GM12878 (cell line): ENCODE measurements around the gene BBS10. TPM values are rescaled to one million over a fixed set of nuclear protein-coding genes. Genes with fewer than 3 reads are reported as not detected.

Experiments used
- ATAC-seq: fragments of 200-7000 bp; cut with Tn5 transposase; 3 replicates; pipeline ENCODE4 v1.9.1; 2020; ENCODE audit warnings: mild to moderate bottlenecking, moderate library complexity
- BruUV-seq: library from RNA; stranded (reverse); fragments of 400-500 nt; replicated peaks from 2 replicates; lab custom pipeline; 2021; lab: Mats Ljungman, UMichigan
- CTCF ChIA-PET: fragments of 300-600 bp; sonication (Branson Sonifier 250); formaldehyde crosslinking; extraction: SDS; loops from one replicate; lab custom pipeline; 2021; ENCODE audit warnings: inconsistent platforms; lab: Yijun Ruan, JAX
- POLR2A ChIA-PET: fragments of 350-600 bp; formaldehyde crosslinking; extraction: SDS; loops from one replicate; lab custom pipeline; 2021; ENCODE audit warnings: inconsistent platforms; lab: Charles Lee
- RAD21 ChIA-PET: fragments of 300-600 bp; sonication (Branson Sonifier 250); formaldehyde crosslinking; loops from one replicate; lab custom pipeline; 2023; ENCODE audit warnings: antibody characterized with exemption; ENCODE audit not compliant: unreplicated experiment; lab: Charles Lee
- SMC1A ChIA-PET: fragments of 300-600 bp; sonication (Branson Sonifier 250); formaldehyde crosslinking; loops from one replicate; lab custom pipeline; 2023; ENCODE audit not compliant: unreplicated experiment, uncharacterized antibody; lab: Charles Lee
- DNase-seq: peaks from one replicate; pipeline ENCODE4 v3.0.0-alpha.2; 2011; ENCODE audit warnings: low read depth, low spot score
- FAIRE-seq: peaks from 3 replicates; lab custom pipeline; 2011; peaks lifted over from hg19 to GRCh38; lab: Jason Lieb, UNC
- H2AFZ ChIP-seq: 2 replicates; pipeline ENCODE4 v1.6.0; 2011; ENCODE audit warnings: low read depth, low read length, control low read depth; ENCODE audit not compliant: control insufficient read depth
- H3K27ac ChIP-seq: 2 replicates; pipeline ENCODE4 v1.5.1; 2011; ENCODE audit warnings: control low read depth; ENCODE audit not compliant: control insufficient read depth, insufficient read depth
- H3K27me3 ChIP-seq, 2 experiments: replicated peaks in 1 of 2; 2 replicates each; pipeline versions ENCODE4 v1.6.0 to v1.6.1; 2011; ENCODE audit warnings: low read length in 1 of 2; ENCODE audit not compliant: control insufficient read depth in 2 of 2, insufficient read depth in 2 of 2
- H3K36me3 ChIP-seq, 2 experiments: 2 replicates each; pipeline ENCODE4 v1.5.1; 2011; ENCODE audit warnings: low read length in 1 of 2; ENCODE audit not compliant: control insufficient read depth in 2 of 2, insufficient read depth in 2 of 2
- H3K4me1 ChIP-seq: 2 replicates; pipeline ENCODE4 v1.6.1; 2011; ENCODE audit warnings: mild to moderate bottlenecking, low read length, moderate library complexity, mixed read lengths; ENCODE audit not compliant: control insufficient read depth, insufficient read depth
- H3K4me2 ChIP-seq: 2 replicates; pipeline ENCODE4 v1.6.0; 2011; ENCODE audit warnings: control low read depth; ENCODE audit not compliant: control insufficient read depth, insufficient read depth
- H3K4me3 ChIP-seq: fragments of 200-600 bp; sonication (generic); 2 replicates; pipeline ENCODE4 v1.5.1; 2016
- H3K79me2 ChIP-seq: 2 replicates; pipeline ENCODE4 v1.6.0; 2011; ENCODE audit warnings: low read length; ENCODE audit not compliant: control insufficient read depth, insufficient read depth
- H3K9ac ChIP-seq: 2 replicates; pipeline ENCODE4 v1.8.0; 2011; ENCODE audit warnings: low read length, control low read depth, mixed read lengths; ENCODE audit not compliant: control insufficient read depth, insufficient read depth
- H3K9me3 ChIP-seq: replicated peaks from 3 replicates; pipeline ENCODE4 v1.5.1; 2011; ENCODE audit warnings: mild to moderate bottlenecking, low read length; ENCODE audit not compliant: control insufficient read depth, insufficient read depth
- H4K20me1 ChIP-seq: 2 replicates; pipeline ENCODE4 v1.6.0; 2011; ENCODE audit not compliant: control insufficient read depth, insufficient read depth
- E4F1 ChIP-seq: fragments of 450-650 bp; IDR thresholded peaks from 2 replicates; pipeline ENCODE4 v1.6.1; 2018; ENCODE audit warnings: borderline replicate concordance, mild to moderate bottlenecking; ENCODE audit not compliant: partially characterized antibody
- GATAD2B ChIP-seq: fragments of 450-650 bp; conservative IDR thresholded peaks from 2 replicates; pipeline ENCODE4 v1.6.1; 2017; ENCODE audit warnings: low read depth, mild to moderate bottlenecking, moderate library complexity
- HDGF ChIP-seq: fragments of 450-650 bp; IDR thresholded peaks from 2 replicates; pipeline ENCODE4 v1.6.1; 2016; ENCODE audit warnings: antibody characterized with exemption
- ZNF592 ChIP-seq: fragments of 450-650 bp; IDR thresholded peaks from 2 replicates; pipeline ENCODE4 v1.6.1; 2017; ENCODE audit warnings: mild to moderate bottlenecking, moderate library complexity
- WGBS: methylation state at CpG from one replicate; pipeline ENCODE4 v1.1.6; 2016; ENCODE audit warnings: low lambda C conversion rate; ENCODE audit not compliant: insufficient replicate concordance, insufficient coverage; ENCODE audit errors: missing lambda C conversion rate; 5-methylcytosine and 5-hydroxymethylcytosine counted together
- in situ Hi-C: fragments of 300-500 bp; cut with MboI; formaldehyde crosslinking; loops from 9 replicates; pipeline ENCODE4 v1.14.3; 2018; ENCODE audit warnings: mixed read lengths
- intact Hi-C: fragments of 100-400 bp; cut with micrococcal nuclease; formaldehyde crosslinking; loops from one replicate; pipeline ENCODE4 v1.14.2; 2022; ENCODE audit not compliant: unreplicated experiment
- polyA plus RNA-seq, 11 experiments: library from polyadenylated mRNA; depleted of rRNA in 4 of 11; unstranded in 6 of 11; stranded (reverse) in 5 of 11; fragments of >200 nt; fragmentation: Nextera tagmentation in 4 of 11; fragmentation: Illumina TruSeq in 1 of 11; extraction: Ambion mirVana in 4 of 11; extraction: Trizol in 1 of 11; gene quantifications; 1 replicate in 1 of 11; 2 replicates in 10 of 11; pipeline versions ENCODE4 v1.2.1 to v1.2.3, GENCODE V29; 2011 to 2016; ENCODE audit warnings: inconsistent platforms in 2 of 11, missing spikeins in 2 of 11, low read depth in 1 of 11
- total RNA-seq, 4 experiments: library from RNA; depleted of rRNA in 3 of 4; stranded (reverse); fragments of >200 nt in 3 of 4; fragmentation: Illumina TruSeq in 1 of 4; extraction: Trizol in 1 of 4; gene quantifications; 2 replicates each; pipeline versions ENCODE4 v1.2.1 to v1.2.3, GENCODE V29; 2013 to 2021

The BBS10 gene
- total and polyA plus RNA-seq, 10 of the 15 experiments (the other 5 are each of a cell fraction or from before 2014, with no cell fraction given), result 1.2 to 9.8 (median 5.9) TPM

GRCh38 chr12:76384560-76384959 is 36.3 kb upstream of the BBS10 start (continued):
- no peak for TF ChIP-seq HDGF
- no peak for TF ChIP-seq ZNF592

GRCh38 chr12:76383988-76384387 is 35.8 kb upstream of the BBS10 start:
- H3K9ac ChIP-seq, result no peak overlapping the region
- ChIA-PET POLR2A (interaction anchor here (1.0 kb wide), 1 partner anchor 11 kb away, joined by 3 read pairs; no protein-coding TSS in a partner anchor), CTCF (no interaction called here), SMC1A (interaction anchor here (0.7 kb wide), 1 partner anchor 219 kb away, joined by 4 read pairs; no protein-coding TSS in a partner anchor), RAD21 (no interaction called here)
- no peaks in the 10 kb centered on the region for H4K20me1 ChIP-seq
- no peak overlapping the region for H3K4me3 ChIP-seq
- BruUV-seq, result no TSS peak
- TF ChIP-seq GATAD2B (no peak), E4F1 (no peak)
- in situ Hi-C loops, result no loop called here
- no peak overlapping the region for H3K27ac ChIP-seq
- FAIRE-seq (no peak), DNase-seq (no peak), ATAC-seq (no peak)
- H3K27me3 ChIP-seq, result no peaks in the 10 kb centered on the region
- H3K4me2 ChIP-seq, result no peak overlapping the region
- intact Hi-C loops, result no loop called here
- no peaks in the 10 kb centered on the region for H3K9me3 ChIP-seq
- WGBS, result 97% methylated on average over 3 of the region's 3 CpGs
- 0 out of 4 replicates have a peak, but pooled peaks cover 0 to 3% of the 10 kb centered on the region in 2 experiments for H3K36me3 ChIP-seq
- no peak overlapping the region for H2AFZ ChIP-seq
- no peaks in the 10 kb centered on the region for H3K79me2 ChIP-seq
- no peaks in the 10 kb centered on the region for H3K4me1 ChIP-seq
